GM23338 (cell line): ENCODE results near the gene DPYD. TPM values are rescaled to one million over a fixed set of nuclear protein-coding genes. Genes with fewer than 3 reads are reported as not detected.

Source experiments
- ATAC-seq: fragments of 200-7000 bp; cut with Tn5 transposase; 3 replicates; pipeline ENCODE4 v1.9.1; 2020
- DNase-seq: peaks from one replicate; pipeline ENCODE4 v3.0.0-alpha.2; 2015; ENCODE audit warnings: low spot score
- H2AFZ ChIP-seq: fragments of 200-600 bp; sonication (generic); 2 replicates; pipeline ENCODE4 v1.8.0; 2016; ENCODE audit warnings: antibody characterized with exemption, mild to moderate bottlenecking, moderate library complexity
- H3F3A ChIP-seq: fragments of 200-600 bp; sonication (generic); replicated peaks from 2 replicates; pipeline ENCODE4 v1.8.0; 2017; ENCODE audit warnings: antibody characterized with exemption, mixed run types, low read depth
- H3K27ac ChIP-seq: fragments of 200-600 bp; sonication (generic); 2 replicates; pipeline ENCODE4 v1.6.1; 2016; ENCODE audit warnings: low read depth
- H3K27me3 ChIP-seq: fragments of 200-600 bp; sonication (generic); 2 replicates; pipeline ENCODE4 v1.8.0; 2016; ENCODE audit warnings: mild to moderate bottlenecking, mixed run types, moderate library complexity; ENCODE audit not compliant: insufficient read depth
- H3K36me3 ChIP-seq: fragments of 200-600 bp; sonication (generic); 2 replicates; pipeline ENCODE4 v1.8.0; 2016; ENCODE audit warnings: mild to moderate bottlenecking; ENCODE audit not compliant: insufficient read depth
- H3K4me1 ChIP-seq: fragments of 200-600 bp; sonication (generic); 2 replicates; pipeline ENCODE4 v1.8.0; 2016; ENCODE audit warnings: mild to moderate bottlenecking, moderate library complexity; ENCODE audit not compliant: insufficient read depth
- H3K4me2 ChIP-seq: fragments of 200-600 bp; sonication (generic); 2 replicates; pipeline ENCODE4 v1.7.1; 2017; ENCODE audit warnings: mixed run types
- H3K4me3 ChIP-seq: fragments of 200-600 bp; sonication (generic); 2 replicates; pipeline ENCODE4 v1.6.1; 2016; ENCODE audit warnings: mixed run types
- H3K79me2 ChIP-seq: fragments of 200-600 bp; sonication (generic); replicated peaks from 2 replicates; pipeline ENCODE4 v1.8.0; 2017; ENCODE audit warnings: mild to moderate bottlenecking; ENCODE audit not compliant: insufficient read depth
- H3K9me2 ChIP-seq: fragments of 200-600 bp; sonication (generic); 2 replicates; pipeline ENCODE4 v1.8.0; 2017; ENCODE audit not compliant: insufficient read depth
- H4K20me1 ChIP-seq: fragments of 200-600 bp; sonication (generic); replicated peaks from 2 replicates; pipeline ENCODE4 v1.8.0; 2017; ENCODE audit warnings: mild to moderate bottlenecking; ENCODE audit not compliant: insufficient read depth
- H3K27ac Mint-ChIP-seq: 2 replicates; pipeline ENCODE4 v1.8.0; 2020; ENCODE audit warnings: inconsistent platforms, mild to moderate bottlenecking, moderate library complexity, mixed read lengths
- H3K27me3 Mint-ChIP-seq: 3 replicates; pipeline ENCODE4 v1.8.0; 2022; ENCODE audit warnings: low read depth, mild to moderate bottlenecking, moderate library complexity, mixed read lengths, inconsistent platforms; ENCODE audit not compliant: insufficient read depth, poor library complexity
- H3K36me3 Mint-ChIP-seq: 3 replicates; pipeline ENCODE4 v1.8.0; 2021; ENCODE audit warnings: low read depth, mild to moderate bottlenecking, inconsistent platforms, moderate library complexity, mixed read lengths
- H3K4me1 Mint-ChIP-seq: 3 replicates; pipeline ENCODE4 v1.8.0; 2020; ENCODE audit warnings: mild to moderate bottlenecking, inconsistent platforms, mixed read lengths
- H3K4me3 Mint-ChIP-seq: 3 replicates; pipeline ENCODE4 v1.8.0; 2021; ENCODE audit warnings: moderate library complexity, mild to moderate bottlenecking, inconsistent platforms, mixed read lengths
- H3K9me3 Mint-ChIP-seq: 3 replicates; pipeline ENCODE4 v1.8.0; 2020; ENCODE audit warnings: moderate library complexity, mild to moderate bottlenecking, inconsistent platforms, mixed read lengths
- CREB1 ChIP-seq: fragments of 250-450 bp; sonication (Bioruptor Pico); IDR thresholded peaks from 2 replicates; pipeline ENCODE4 v1.5.0; 2020; ENCODE audit warnings: low read depth, mild to moderate bottlenecking, moderate library complexity
- EZH2phosphoT487 ChIP-seq: fragments of 200-600 bp; sonication (generic); IDR thresholded peaks from one replicate; pipeline ENCODE4 v1.8.1; 2018; ENCODE audit warnings: antibody characterized with exemption; ENCODE audit not compliant: unreplicated experiment
- JUNB ChIP-seq: IDR thresholded peaks from one replicate; pipeline ENCODE4 v1.6.1; 2016; ENCODE audit warnings: antibody characterized with exemption; ENCODE audit not compliant: unreplicated experiment
- NANOG ChIP-seq: IDR thresholded peaks from 2 replicates; pipeline ENCODE4 v1.6.1; 2016; ENCODE audit warnings: antibody characterized with exemption, borderline replicate concordance
- POLR2AphosphoS5 ChIP-seq: IDR thresholded peaks from 2 replicates; pipeline ENCODE4 v1.6.1; 2016; ENCODE audit warnings: antibody characterized with exemption, low read depth
- STAT1 ChIP-seq: IDR thresholded peaks from one replicate; pipeline ENCODE4 v1.6.1; 2016; ENCODE audit warnings: antibody characterized with exemption; ENCODE audit not compliant: unreplicated experiment
- ZNF114 ChIP-seq: fragments of 250-450 bp; sonication (Bioruptor Pico); IDR thresholded peaks from 2 replicates; pipeline ENCODE4 v1.5.0; 2020; ENCODE audit warnings: mild to moderate bottlenecking, moderate library complexity
- ZNF331 ChIP-seq: fragments of 250-450 bp; sonication (Bioruptor Pico); IDR thresholded peaks from 2 replicates; pipeline ENCODE4 v1.5.0; 2020; ENCODE audit warnings: low read depth, mild to moderate bottlenecking, moderate library complexity
- polyA plus RNA-seq: library from polyadenylated mRNA; unstranded; fragments of >200 nt; fragmentation: Nextera tagmentation; extraction: Ambion mirVana; gene quantifications from 2 replicates; pipeline ENCODE4 v1.2.1, GENCODE V29; 2016
- total RNA-seq: library from RNA; depleted of rRNA; stranded (reverse); fragments of >200 nt; shearing (Covaris generic); gene quantifications from 2 replicates; pipeline ENCODE4 v1.2.3, GENCODE V29; 2014
- TF ChIP-seq, protein P1 (sequence below): IDR thresholded peaks from one replicate; pipeline ENCODE4 v1.6.1; 2018; ENCODE audit warnings: antibody characterized with exemption; ENCODE audit not compliant: unreplicated experiment
- TF ChIP-seq, protein P2 (sequence below): IDR thresholded peaks from 2 replicates; pipeline ENCODE4 v1.6.1; 2016; ENCODE audit warnings: antibody characterized with exemption

DPYD gene
- total and polyA plus RNA-seq, 2 experiments from 2014 or later, result 0.50 to 1.6 TPM

DNA sequence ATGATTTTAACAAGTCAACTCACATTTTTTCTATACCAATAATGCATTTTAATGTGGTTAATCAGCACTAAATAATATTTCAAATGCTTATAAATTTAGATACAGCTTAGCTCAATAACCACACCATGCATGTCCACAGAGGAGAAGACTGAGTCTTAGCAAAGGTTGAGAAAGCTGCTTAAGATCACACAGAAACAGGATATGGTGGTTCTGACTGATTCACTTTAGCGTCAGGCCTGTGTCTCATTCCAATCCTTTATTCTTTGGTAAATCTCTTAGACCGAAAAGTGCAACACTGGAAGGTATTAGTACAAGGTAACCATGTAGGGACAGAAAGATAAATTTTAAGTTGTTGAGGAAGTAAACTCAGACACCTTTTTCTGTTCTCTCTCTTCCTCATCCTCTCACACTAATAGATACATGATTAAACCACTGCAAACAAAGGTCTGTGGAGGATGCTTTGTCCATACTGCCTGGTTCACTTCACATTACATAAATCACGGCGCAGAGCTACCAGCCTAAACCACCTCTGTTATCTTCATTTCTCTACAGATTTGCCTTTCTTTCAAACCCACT, 139.0 kb downstream of the DPYD start:
- H3K79me2 ChIP-seq, result no peaks in the 10 kb centered on the region
- H2AFZ ChIP-seq, result no peak overlapping the region
- Mint-ChIP-seq H3K36me3 (no peaks in the 10 kb centered on the region), H3K27ac (no peak overlapping the region), H3K4me3 (no peak overlapping the region), H3K9me3 (no peaks in the 10 kb centered on the region), H3K27me3 (no peaks in the 10 kb centered on the region), H3K4me1 (no peaks in the 10 kb centered on the region)
- H3K27me3 ChIP-seq, result no peaks in the 10 kb centered on the region
- TF ChIP-seq ZNF114 (CRISPR knock-in tag), result no peak
- no peak for TF ChIP-seq EZH2phosphoT487
- TF ChIP-seq ZNF331 (CRISPR knock-in tag), result no peak
- ATAC-seq (no peak), DNase-seq (no peak)
- no peaks in the 10 kb centered on the region for H3K9me2 ChIP-seq
- H3K4me3 ChIP-seq, result no peak overlapping the region
- no peaks in the 10 kb centered on the region for H4K20me1 ChIP-seq
- no peak overlapping the region for H3K4me2 ChIP-seq
- H3F3A ChIP-seq, result no peaks in the 10 kb centered on the region
- H3K27ac ChIP-seq, result no peak overlapping the region
- H3K36me3 ChIP-seq, result no peaks in the 10 kb centered on the region
- no peaks in the 10 kb centered on the region for H3K4me1 ChIP-seq

DNA sequence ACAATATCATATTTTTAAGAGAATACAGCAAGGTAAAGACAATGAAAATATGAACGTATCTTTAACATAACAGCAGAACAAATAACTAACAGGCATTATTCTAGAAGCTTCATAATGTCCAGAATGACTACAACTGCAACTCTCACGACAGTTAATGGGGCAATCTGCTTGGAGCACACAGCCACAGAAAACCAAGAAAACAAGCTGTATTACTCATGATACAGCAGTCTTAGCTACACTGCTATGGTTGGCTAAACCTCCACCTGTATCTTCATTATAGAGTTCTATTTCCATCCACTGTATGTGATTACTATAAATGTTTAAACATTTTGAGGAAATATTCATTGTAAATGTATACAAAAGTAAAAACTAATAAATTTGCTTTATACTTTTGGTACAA, 139.9 kb downstream of the DPYD start:
- H3K27ac ChIP-seq, result no peak overlapping the region
- DNase-seq, result no peak
- no peaks in the 10 kb centered on the region for H4K20me1 ChIP-seq
- no peaks in the 10 kb centered on the region for H3K27me3 ChIP-seq
- H3K4me3 ChIP-seq, result no peak overlapping the region
- Mint-ChIP-seq H3K4me1 (no peaks in the 10 kb centered on the region), H3K4me3 (no peak overlapping the region), H3K36me3 (no peaks in the 10 kb centered on the region), H3K27me3 (no peaks in the 10 kb centered on the region), H3K9me3 (no peaks in the 10 kb centered on the region), H3K27ac (no peak overlapping the region)
- TF ChIP-seq JUNB (no peak), CREB1 (CRISPR knock-in tag) (no peak)
- H3K9me2 ChIP-seq, result no peaks in the 10 kb centered on the region
- ATAC-seq, result no peak
- no peak overlapping the region for H2AFZ ChIP-seq
- no peak overlapping the region for H3K4me2 ChIP-seq
- H3F3A ChIP-seq, result no peaks in the 10 kb centered on the region
- H3K4me1 ChIP-seq, result no peaks in the 10 kb centered on the region
- H3K36me3 ChIP-seq, result no peaks in the 10 kb centered on the region
- no peaks in the 10 kb centered on the region for H3K79me2 ChIP-seq

DNA sequence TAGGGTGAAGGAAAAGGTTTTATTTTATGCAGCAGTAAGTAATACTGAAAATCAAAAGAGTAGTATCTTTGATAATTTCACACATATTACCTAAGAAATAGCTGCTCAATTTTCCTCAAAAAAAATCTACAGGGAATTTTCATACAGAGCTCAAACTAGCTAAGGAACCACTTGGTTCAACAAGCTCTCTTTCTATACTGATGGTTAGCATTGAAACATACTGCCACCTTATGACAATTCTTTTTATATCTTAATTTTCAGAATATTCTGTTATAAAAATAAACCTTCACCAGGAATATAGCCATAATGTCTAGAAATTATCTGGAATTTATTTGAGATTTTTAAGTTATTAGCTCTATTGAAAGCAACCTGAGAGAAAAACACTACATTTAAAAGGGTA, 142.1 kb downstream of the DPYD start:
- ATAC-seq, result no peak
- Histone ChIP-seq H3K36me3 (no peaks in the 10 kb centered on the region), H3K27me3 (no peaks in the 10 kb centered on the region), H2AFZ (no peak overlapping the region), H3K4me1 (no peaks in the 10 kb centered on the region), H4K20me1 (no peaks in the 10 kb centered on the region), H3K9me2 (no peaks in the 10 kb centered on the region), H3K79me2 (no peaks in the 10 kb centered on the region), H3K4me2 (no peak overlapping the region), H3F3A (no peaks in the 10 kb centered on the region), H3K27ac (no peak overlapping the region), H3K4me3 (no peak overlapping the region)
- H3K9me3 Mint-ChIP-seq, result peaks cover 6% of the 10 kb centered on the region; the same call in 2 of the 3 replicates
- no peak overlapping the region for H3K4me3 Mint-ChIP-seq
- H3K27me3 Mint-ChIP-seq, result no peaks in the 10 kb centered on the region
- no peak for DNase-seq
- no peak overlapping the region for H3K27ac Mint-ChIP-seq
- peaks cover 8% of the 10 kb centered on the region; the same call in 2 of the 3 replicates for H3K36me3 Mint-ChIP-seq
- no peaks in the 10 kb centered on the region for H3K4me1 Mint-ChIP-seq
- TF ChIP-seq CREB1 (CRISPR knock-in tag) (no peak), ZNF331 (CRISPR knock-in tag) (no peak), STAT1 (no peak), NANOG (no peak), POLR2AphosphoS5 (no peak), EZH2phosphoT487 (no peak), JUNB (no peak), ZNF114 (CRISPR knock-in tag) (no peak)
- TF ChIP-seq, protein P1, sequence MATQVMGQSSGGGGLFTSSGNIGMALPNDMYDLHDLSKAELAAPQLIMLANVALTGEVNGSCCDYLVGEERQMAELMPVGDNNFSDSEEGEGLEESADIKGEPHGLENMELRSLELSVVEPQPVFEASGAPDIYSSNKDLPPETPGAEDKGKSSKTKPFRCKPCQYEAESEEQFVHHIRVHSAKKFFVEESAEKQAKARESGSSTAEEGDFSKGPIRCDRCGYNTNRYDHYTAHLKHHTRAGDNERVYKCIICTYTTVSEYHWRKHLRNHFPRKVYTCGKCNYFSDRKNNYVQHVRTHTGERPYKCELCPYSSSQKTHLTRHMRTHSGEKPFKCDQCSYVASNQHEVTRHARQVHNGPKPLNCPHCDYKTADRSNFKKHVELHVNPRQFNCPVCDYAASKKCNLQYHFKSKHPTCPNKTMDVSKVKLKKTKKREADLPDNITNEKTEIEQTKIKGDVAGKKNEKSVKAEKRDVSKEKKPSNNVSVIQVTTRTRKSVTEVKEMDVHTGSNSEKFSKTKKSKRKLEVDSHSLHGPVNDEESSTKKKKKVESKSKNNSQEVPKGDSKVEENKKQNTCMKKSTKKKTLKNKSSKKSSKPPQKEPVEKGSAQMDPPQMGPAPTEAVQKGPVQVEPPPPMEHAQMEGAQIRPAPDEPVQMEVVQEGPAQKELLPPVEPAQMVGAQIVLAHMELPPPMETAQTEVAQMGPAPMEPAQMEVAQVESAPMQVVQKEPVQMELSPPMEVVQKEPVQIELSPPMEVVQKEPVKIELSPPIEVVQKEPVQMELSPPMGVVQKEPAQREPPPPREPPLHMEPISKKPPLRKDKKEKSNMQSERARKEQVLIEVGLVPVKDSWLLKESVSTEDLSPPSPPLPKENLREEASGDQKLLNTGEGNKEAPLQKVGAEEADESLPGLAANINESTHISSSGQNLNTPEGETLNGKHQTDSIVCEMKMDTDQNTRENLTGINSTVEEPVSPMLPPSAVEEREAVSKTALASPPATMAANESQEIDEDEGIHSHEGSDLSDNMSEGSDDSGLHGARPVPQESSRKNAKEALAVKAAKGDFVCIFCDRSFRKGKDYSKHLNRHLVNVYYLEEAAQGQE, result no peak
- TF ChIP-seq, protein P2, sequence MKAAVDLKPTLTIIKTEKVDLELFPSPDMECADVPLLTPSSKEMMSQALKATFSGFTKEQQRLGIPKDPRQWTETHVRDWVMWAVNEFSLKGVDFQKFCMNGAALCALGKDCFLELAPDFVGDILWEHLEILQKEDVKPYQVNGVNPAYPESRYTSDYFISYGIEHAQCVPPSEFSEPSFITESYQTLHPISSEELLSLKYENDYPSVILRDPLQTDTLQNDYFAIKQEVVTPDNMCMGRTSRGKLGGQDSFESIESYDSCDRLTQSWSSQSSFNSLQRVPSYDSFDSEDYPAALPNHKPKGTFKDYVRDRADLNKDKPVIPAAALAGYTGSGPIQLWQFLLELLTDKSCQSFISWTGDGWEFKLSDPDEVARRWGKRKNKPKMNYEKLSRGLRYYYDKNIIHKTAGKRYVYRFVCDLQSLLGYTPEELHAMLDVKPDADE, result no peak
